Measurements from ENCODE around the gene LIN28A. TPM values are rescaled to one million over a fixed set of nuclear protein-coding genes. Genes with fewer than 3 reads are reported as not detected.
A peak's percentile ranks its signal among the peaks of the same experiment; 100 is the strongest.

Gene LIN28A
- total and polyA plus RNA-seq, 10 of the 15 experiments (the other 5 are each of a cell fraction or from before 2014, with no cell fraction given) = 0.13 to 0.59 (median 0.30) TPM; not detected in 7

DNA sequence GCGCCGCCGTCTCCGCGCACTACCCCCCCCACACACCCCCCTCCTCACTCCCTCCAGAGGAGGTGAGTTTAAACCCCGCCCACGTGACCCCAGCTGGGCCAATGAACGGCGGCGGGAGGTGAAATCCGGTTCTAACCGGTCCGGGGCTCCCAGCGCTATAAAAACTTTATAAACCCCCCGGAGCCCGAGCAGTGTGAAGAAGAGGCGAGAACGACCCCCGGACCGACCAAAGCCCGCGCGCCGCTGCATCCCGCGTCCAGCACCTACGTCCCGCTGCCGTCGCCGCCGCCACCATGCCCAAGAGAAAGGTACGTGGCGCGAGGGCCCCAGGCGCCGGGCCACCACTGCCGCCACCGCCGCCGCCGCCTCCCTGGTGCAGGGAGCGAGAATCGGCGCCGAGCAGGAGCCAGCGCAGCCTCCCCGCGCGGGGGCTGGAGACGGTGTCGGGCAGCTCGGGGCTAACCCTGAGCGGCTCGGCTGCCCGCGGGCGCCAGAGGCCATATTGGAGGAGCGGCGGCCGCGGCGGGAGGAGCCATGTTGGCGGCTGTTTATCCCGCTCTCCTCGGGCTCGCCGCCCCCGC is 61.8 kb downstream of the LIN28A start, which contains the start of gene HMGN2 (continued):
- TF ChIP-seq NFXL1 (IDR thresholded peaks at IDR 0.05; ENCODE audit: borderline replicate concordance) (0 out of 2 replicates have a peak, but pooled peaks have one; percentile 30), BCL11A (IDR thresholded peaks at IDR 0.05; ENCODE audit: low read depth, low read length) (no peak), TCF3 (IDR thresholded peaks at IDR 0.05; ENCODE audit: borderline replicate concordance, insufficient read depth, low read depth, low read length) (0 out of 2 replicates have a peak, but pooled peaks have one; percentile 17), TAF1 (IDR thresholded peaks at IDR 0.05; ENCODE audit: borderline replicate concordance, low read depth, low read length) (0 out of 2 replicates have a peak, but pooled peaks have one; percentile 57), ZBTB33 (IDR thresholded peaks at IDR 0.05) (no peak), YY1 (IDR thresholded peaks at IDR 0.05; ENCODE audit: low read depth, low read length) (peak; percentile 91), CHD1 (IDR thresholded peaks at IDR 0.05; ENCODE audit: low read depth, low read length) (peak; percentile 86), RAD51 (IDR thresholded peaks at IDR 0.05) (peak; percentile 85), KAT2A (conservative IDR thresholded peaks at IDR 0.05; ENCODE audit: control insufficient read depth, low read depth, low read length) (no peak), SMAD5 (IDR thresholded peaks at IDR 0.05; ENCODE audit: low read depth) (peak; percentile 72), CREM (IDR thresholded peaks at IDR 0.05; ENCODE audit: low read depth) (no peak), USF2 (IDR thresholded peaks at IDR 0.05; ENCODE audit: borderline replicate concordance, low read depth, low read length) (peak; percentile 73), MTA3 (IDR thresholded peaks at IDR 0.05; ENCODE audit: borderline replicate concordance, low read length) (no peak)
- TF ChIP-seq, protein P1, sequence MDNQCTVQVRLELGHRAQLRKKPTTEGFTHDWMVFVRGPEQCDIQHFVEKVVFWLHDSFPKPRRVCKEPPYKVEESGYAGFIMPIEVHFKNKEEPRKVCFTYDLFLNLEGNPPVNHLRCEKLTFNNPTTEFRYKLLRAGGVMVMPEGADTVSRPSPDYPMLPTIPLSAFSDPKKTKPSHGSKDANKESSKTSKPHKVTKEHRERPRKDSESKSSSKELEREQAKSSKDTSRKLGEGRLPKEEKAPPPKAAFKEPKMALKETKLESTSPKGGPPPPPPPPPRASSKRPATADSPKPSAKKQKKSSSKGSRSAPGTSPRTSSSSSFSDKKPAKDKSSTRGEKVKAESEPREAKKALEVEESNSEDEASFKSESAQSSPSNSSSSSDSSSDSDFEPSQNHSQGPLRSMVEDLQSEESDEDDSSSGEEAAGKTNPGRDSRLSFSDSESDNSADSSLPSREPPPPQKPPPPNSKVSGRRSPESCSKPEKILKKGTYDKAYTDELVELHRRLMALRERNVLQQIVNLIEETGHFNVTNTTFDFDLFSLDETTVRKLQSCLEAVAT (IDR thresholded peaks at IDR 0.05) = no peak
- TF ChIP-seq, protein P2, sequence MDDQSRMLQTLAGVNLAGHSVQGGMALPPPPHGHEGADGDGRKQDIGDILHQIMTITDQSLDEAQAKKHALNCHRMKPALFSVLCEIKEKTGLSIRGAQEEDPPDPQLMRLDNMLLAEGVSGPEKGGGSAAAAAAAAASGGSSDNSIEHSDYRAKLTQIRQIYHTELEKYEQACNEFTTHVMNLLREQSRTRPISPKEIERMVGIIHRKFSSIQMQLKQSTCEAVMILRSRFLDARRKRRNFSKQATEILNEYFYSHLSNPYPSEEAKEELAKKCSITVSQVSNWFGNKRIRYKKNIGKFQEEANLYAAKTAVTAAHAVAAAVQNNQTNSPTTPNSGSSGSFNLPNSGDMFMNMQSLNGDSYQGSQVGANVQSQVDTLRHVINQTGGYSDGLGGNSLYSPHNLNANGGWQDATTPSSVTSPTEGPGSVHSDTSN (IDR thresholded peaks at IDR 0.05; ENCODE audit: insufficient replicate concordance, low read depth, low read length) = no peak
- TF ChIP-seq, protein P3, sequence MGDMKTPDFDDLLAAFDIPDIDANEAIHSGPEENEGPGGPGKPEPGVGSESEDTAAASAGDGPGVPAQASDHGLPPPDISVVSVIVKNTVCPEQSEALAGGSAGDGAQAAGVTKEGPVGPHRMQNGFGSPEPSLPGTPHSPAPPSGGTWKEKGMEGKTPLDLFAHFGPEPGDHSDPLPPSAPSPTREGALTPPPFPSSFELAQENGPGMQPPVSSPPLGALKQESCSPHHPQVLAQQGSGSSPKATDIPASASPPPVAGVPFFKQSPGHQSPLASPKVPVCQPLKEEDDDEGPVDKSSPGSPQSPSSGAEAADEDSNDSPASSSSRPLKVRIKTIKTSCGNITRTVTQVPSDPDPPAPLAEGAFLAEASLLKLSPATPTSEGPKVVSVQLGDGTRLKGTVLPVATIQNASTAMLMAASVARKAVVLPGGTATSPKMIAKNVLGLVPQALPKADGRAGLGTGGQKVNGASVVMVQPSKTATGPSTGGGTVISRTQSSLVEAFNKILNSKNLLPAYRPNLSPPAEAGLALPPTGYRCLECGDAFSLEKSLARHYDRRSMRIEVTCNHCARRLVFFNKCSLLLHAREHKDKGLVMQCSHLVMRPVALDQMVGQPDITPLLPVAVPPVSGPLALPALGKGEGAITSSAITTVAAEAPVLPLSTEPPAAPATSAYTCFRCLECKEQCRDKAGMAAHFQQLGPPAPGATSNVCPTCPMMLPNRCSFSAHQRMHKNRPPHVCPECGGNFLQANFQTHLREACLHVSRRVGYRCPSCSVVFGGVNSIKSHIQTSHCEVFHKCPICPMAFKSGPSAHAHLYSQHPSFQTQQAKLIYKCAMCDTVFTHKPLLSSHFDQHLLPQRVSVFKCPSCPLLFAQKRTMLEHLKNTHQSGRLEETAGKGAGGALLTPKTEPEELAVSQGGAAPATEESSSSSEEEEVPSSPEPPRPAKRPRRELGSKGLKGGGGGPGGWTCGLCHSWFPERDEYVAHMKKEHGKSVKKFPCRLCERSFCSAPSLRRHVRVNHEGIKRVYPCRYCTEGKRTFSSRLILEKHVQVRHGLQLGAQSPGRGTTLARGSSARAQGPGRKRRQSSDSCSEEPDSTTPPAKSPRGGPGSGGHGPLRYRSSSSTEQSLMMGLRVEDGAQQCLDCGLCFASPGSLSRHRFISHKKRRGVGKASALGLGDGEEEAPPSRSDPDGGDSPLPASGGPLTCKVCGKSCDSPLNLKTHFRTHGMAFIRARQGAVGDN (IDR thresholded peaks at IDR 0.05) = peak; percentile 64
